Smooth muscle cell of the coronary artery (primary cell): Measurements from ENCODE around the gene TRIM43. TPM values are rescaled to one million over a fixed set of nuclear protein-coding genes. Genes with fewer than 3 reads are reported as not detected.

Experiments
- total RNA-seq: library from RNA; depleted of rRNA; stranded (reverse); fragments of >200 nt; gene quantifications from 2 replicates; pipeline ENCODE4 v1.2.3, GENCODE V29; 2014; ENCODE audit warnings: low replicate concordance

The TRIM43 gene
- total RNA-seq = not detected in 2 replicates

DNA sequence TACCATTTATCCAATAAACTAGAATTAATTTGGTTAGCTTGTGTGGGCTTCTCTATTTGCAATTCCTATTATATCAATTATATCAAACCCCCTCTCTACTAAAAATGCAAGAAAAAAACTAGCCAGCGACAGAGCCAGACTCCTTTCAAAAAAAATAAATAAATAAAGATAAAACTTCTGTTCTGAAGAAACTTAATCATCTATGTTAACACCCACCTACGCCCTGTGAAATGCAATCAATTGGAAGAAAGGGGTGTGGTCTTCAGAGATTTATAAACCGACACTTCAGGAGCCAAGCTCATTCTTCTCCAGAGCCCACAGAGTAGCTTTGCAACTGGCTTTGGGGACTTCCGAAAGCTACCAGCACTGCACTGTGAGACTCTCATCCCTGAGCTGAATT is at the start of gene TRIM43:
TRIM43 (plus strand) TSS at position 301 of the 400 bp plus-strand sequence. CDS start 2,023 bp downstream, outside the sequence.

Other genes with a start within 250 kb of the TRIM43 start
- gene FAHD2A, start 189.3 kb upstream of the TRIM43 start, total RNA-seq = 22.7 and 31.6 TPM in 2 replicates
- gene TRIM43B, start 107.2 kb upstream of the TRIM43 start, total RNA-seq = not detected in 2 replicates